Tibial nerve (tissue), 4 donors: Measurements from ENCODE around the gene KAZN. TPM values are rescaled to one million over a fixed set of nuclear protein-coding genes. Genes with fewer than 3 reads are reported as not detected.
A peak's percentile ranks its signal among the peaks of the same experiment; 100 is the strongest.

Source experiments
- DNase-seq, 2 donors: peaks; one replicate each; pipeline ENCODE4 v3.0.0-alpha.2; 2019; ENCODE audit warnings: low spot score in 2 of 2
- H3K27ac ChIP-seq, 4 donors: fragments of 200-600 bp; sonication (generic) in 3 of 4; one replicate each; pipeline ENCODE4 v1.5.1; 2017 to 2019; ENCODE audit warnings: mild to moderate bottlenecking in 1 of 4
- H3K27me3 ChIP-seq, 2 donors: fragments of 200-600 bp; sonication (generic) in 1 of 2; one replicate each; pipeline versions ENCODE4 v1.5.1 to v1.6.0; 2017 to 2019
- H3K36me3 ChIP-seq, 3 donors: fragments of 200-600 bp; sonication (generic); one replicate each; pipeline ENCODE4 v1.5.1; 2018 to 2019
- H3K4me1 ChIP-seq, 4 donors: fragments of 200-600 bp; sonication (generic) in 3 of 4; one replicate each; pipeline ENCODE4 v1.5.1; 2017 to 2019
- H3K4me3 ChIP-seq, 4 donors: fragments of 200-600 bp; sonication (generic) in 3 of 4; one replicate each; pipeline ENCODE4 v1.5.1; 2017 to 2019; ENCODE audit warnings: mild to moderate bottlenecking in 1 of 4, moderate library complexity in 1 of 4
- H3K9me3 ChIP-seq, 4 donors: fragments of 200-600 bp; sonication (generic) in 3 of 4; one replicate each; pipeline ENCODE4 v1.5.1; 2017 to 2019
- EP300 ChIP-seq, 2 donors: sonication (generic); formaldehyde crosslinking; IDR thresholded peaks; one replicate each; pipeline ENCODE4 v1.6.1; 2017; ENCODE audit warnings: antibody characterized with exemption in 2 of 2, mild to moderate bottlenecking in 1 of 2
- POLR2A ChIP-seq, 2 donors: fragments of 450-650 bp; IDR thresholded peaks; one replicate each; pipeline ENCODE4 v1.6.1; 2017; ENCODE audit warnings: antibody characterized with exemption in 2 of 2, mild to moderate bottlenecking in 2 of 2, moderate library complexity in 2 of 2
- WGBS, 2 donors: methylation state at CpG; one replicate each; pipeline ENCODE4 v1.1.5; 2018; 5-methylcytosine and 5-hydroxymethylcytosine counted together
- total RNA-seq, 4 donors: library from RNA; depleted of rRNA; stranded (reverse); fragments of >200 nt; gene quantifications; one replicate each; pipeline ENCODE4 v1.1.0, GENCODE V29; 2016
- TF ChIP-seq, protein P1 (sequence below), 5 experiments: fragments of 200-600 bp in 3 of 5; fragments of 450-650 bp in 2 of 5; sonication (generic) in 3 of 5; IDR thresholded peaks; one replicate each; pipeline ENCODE4 v1.5.1; 2016 to 2019; ENCODE audit warnings: antibody characterized with exemption in 5 of 5, mild to moderate bottlenecking in 3 of 5, moderate library complexity in 2 of 5

The KAZN gene
- total RNA-seq, 4 donors from 2014 or later = 16.0 to 29.2 (median 22.2) TPM

DNA sequence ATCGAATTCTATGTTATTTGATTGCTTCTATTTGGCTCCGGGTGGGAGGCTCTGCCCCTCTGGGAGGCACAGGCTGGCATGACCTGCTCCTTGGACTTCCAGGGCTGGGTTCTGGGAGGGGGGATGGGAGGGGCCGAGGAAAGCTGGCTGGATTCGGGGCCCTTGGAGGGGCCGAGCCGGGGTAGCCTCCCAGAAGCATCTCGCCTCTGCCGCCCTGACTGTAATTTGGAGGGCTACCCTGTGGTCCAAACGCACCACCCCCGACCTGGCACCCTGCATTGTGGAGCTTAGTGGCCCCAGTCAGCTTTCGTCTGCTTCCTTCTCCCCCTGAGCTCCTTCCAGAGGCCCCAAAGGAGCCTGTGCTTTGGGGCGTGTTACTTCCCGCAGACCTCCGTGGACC lies 469.7 kb downstream of the KAZN start:
- TF ChIP-seq EP300 (IDR thresholded peaks at IDR 0.05) (no peak), POLR2A (IDR thresholded peaks at IDR 0.05) (no peak)
- 82 to 90% methylated on average over 13 to 14 of the region's 14 CpGs for WGBS, 2 donors

DNA sequence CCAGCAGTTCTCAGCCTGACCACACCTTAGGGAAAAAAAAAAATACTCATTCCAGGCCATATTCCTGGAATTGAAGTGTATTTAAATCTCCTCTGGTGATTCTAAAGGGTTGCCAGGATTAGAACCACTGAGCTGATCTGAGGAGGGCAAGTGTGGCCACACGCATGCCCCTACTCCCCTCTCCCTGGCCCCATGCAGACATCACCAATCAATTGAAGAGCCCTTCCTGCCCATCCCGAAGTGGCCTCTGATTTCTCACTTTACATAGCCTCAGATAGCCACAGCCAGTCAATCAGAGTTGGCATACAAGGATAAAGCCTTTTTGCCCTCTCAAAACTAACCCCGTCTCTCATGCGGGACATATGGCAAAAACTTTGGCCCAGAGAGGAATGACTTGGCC lies 470.5 kb downstream of the KAZN start:
- H3K4me1 ChIP-seq = no peaks in the 10 kb centered on the region
- H3K4me3 ChIP-seq = no peak overlapping the region
- TF ChIP-seq, protein P1, sequence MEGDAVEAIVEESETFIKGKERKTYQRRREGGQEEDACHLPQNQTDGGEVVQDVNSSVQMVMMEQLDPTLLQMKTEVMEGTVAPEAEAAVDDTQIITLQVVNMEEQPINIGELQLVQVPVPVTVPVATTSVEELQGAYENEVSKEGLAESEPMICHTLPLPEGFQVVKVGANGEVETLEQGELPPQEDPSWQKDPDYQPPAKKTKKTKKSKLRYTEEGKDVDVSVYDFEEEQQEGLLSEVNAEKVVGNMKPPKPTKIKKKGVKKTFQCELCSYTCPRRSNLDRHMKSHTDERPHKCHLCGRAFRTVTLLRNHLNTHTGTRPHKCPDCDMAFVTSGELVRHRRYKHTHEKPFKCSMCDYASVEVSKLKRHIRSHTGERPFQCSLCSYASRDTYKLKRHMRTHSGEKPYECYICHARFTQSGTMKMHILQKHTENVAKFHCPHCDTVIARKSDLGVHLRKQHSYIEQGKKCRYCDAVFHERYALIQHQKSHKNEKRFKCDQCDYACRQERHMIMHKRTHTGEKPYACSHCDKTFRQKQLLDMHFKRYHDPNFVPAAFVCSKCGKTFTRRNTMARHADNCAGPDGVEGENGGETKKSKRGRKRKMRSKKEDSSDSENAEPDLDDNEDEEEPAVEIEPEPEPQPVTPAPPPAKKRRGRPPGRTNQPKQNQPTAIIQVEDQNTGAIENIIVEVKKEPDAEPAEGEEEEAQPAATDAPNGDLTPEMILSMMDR (IDR thresholded peaks at IDR 0.05) = no peak
- TF ChIP-seq POLR2A (IDR thresholded peaks at IDR 0.05) (no peak), EP300 (IDR thresholded peaks at IDR 0.05) (no peak)
- no peaks in the 10 kb centered on the region for H3K27me3 ChIP-seq
- no peak overlapping the region for H3K27ac ChIP-seq
- no peak for DNase-seq
- 85 to 86% methylated on average over 4 of the region's 4 CpGs for WGBS, 2 donors
- peaks cover 0 to 5% (median 0%) of the 10 kb centered on the region in 4 donors for H3K9me3 ChIP-seq
- H3K36me3 ChIP-seq = no peaks in the 10 kb centered on the region

More for the DNA sequence above, 469.7 kb downstream of the KAZN start:
- H3K36me3 ChIP-seq = peaks cover 0 to 4% (median 0%) of the 10 kb centered on the region in 3 donors
- peak overlapping the region in 2 of 4 donors; percentile 11 to 66 for H3K27ac ChIP-seq
- H3K4me1 ChIP-seq = no peaks in the 10 kb centered on the region
- H3K27me3 ChIP-seq = no peaks in the 10 kb centered on the region
- no peak for DNase-seq
- H3K9me3 ChIP-seq = peaks cover 0 to 5% (median 0%) of the 10 kb centered on the region in 4 donors
- H3K4me3 ChIP-seq = no peak overlapping the region

DNA sequence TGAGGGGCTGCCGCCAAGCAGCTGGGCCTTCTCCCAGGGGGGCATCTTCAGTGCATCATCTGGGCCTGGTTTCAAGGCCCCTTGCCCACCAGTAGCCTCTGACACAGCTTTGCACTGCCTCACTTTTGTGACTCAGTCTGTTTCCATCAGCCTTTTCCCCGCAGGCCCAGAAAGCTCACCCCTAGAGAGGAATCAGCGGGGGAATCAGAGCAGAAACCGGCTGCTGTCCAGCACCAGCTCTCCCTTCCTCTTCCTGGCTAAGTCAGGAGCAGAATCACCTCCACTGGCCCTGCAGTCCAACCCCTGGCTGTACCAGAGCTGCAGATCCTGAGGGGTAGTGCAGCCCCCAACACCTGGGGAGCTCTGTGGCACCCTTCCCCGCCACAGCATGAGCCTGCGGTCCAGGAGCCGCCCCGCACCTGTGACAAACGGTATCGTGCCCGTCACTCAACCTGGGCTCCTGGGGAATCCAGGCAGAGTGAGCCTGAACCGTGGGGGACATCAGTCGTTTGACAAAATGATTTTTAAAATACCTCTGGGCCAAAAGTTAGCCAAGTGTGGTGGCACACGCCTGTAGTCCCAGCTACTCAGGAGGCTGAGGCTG lies 471.8 kb downstream of the KAZN start:
- TF ChIP-seq, protein P1 (IDR thresholded peaks at IDR 0.05) = no peak
- no peak for TF ChIP-seq POLR2A (IDR thresholded peaks at IDR 0.05)

DNA sequence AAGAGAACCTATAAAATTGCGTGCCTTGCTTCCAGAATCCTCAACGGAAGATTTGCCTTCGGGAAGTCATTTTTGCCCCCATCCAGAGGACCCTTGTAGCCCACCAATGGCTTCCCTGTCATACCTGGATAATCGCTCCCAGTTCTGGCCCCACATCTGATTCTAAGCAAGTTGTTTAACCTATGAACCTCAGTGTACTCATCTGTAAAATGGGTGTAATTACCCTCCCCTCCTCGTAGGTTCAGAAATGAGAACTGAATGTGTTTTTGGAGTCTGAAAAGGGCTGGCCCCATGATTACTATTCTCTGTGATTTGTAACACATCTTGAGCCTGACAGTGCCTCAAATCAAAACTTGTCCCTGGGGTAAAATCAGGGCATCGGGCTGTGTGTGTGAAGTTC lies 473.5 kb downstream of the KAZN start:
- WGBS, 2 donors = 90 to 92% methylated on average over 6 of the region's 6 CpGs
- Histone ChIP-seq H3K4me1 (no peaks in the 10 kb centered on the region), H3K4me3 (no peak overlapping the region), H3K9me3 (peaks cover 0 to 5% (median 0%) of the 10 kb centered on the region in 4 donors), H3K27me3 (no peaks in the 10 kb centered on the region), H3K27ac (no peak overlapping the region), H3K36me3 (no peaks in the 10 kb centered on the region)
- TF ChIP-seq POLR2A (IDR thresholded peaks at IDR 0.05) (no peak), EP300 (IDR thresholded peaks at IDR 0.05) (no peak)
- TF ChIP-seq, protein P1 (IDR thresholded peaks at IDR 0.05) = no peak
- no peak for DNase-seq

More for the DNA sequence above, 471.8 kb downstream of the KAZN start:
- Histone ChIP-seq H3K9me3 (peaks cover 0 to 5% (median 0%) of the 10 kb centered on the region in 4 donors), H3K27me3 (no peaks in the 10 kb centered on the region), H3K4me3 (no peak overlapping the region), H3K36me3 (no peaks in the 10 kb centered on the region), H3K4me1 (no peaks in the 10 kb centered on the region), H3K27ac (no peak overlapping the region)
- 85 to 87% methylated on average over 10 to 14 of the region's 14 CpGs for WGBS, 2 donors
- no peak for DNase-seq

DNA sequence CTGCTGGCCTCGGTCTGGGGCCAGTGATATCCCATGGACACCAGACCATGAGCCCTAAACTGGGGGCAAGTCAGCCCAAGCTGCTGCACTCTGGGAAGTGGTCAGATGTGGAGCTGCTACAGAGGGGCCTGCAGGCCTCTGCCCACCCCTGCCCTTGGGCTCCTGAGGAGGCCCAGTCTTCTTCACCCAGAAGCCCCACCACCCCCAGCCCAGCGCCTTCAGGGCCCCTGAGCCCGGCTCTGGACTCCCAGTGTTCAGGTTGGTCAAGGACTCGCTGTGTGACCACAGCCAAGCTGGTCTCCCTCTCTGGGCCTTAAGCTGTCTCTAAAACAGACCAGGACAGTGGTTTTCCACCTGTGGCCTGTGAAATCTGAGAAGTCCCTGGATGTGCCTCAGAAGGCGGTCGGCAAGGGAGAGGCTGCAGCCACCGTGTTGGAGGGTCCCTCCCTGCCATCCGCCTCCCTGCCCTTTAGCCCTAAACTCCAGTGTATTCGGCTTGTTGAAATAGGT lies 475.4 kb downstream of the KAZN start:
- Histone ChIP-seq H3K36me3 (no peaks in the 10 kb centered on the region), H3K4me3 (no peak overlapping the region), H3K4me1 (no peaks in the 10 kb centered on the region), H3K27me3 (no peaks in the 10 kb centered on the region), H3K9me3 (peaks cover 0 to 3% (median 0%) of the 10 kb centered on the region in 4 donors), H3K27ac (no peak overlapping the region)
- 85 to 88% methylated on average over 4 to 6 of the region's 9 CpGs for WGBS, 2 donors
- TF ChIP-seq, protein P1 (IDR thresholded peaks at IDR 0.05) = no peak
- TF ChIP-seq POLR2A (IDR thresholded peaks at IDR 0.05) (no peak), EP300 (IDR thresholded peaks at IDR 0.05) (no peak)
- no peak for DNase-seq
